Uterus (tissue), 2 donors: Measurements from ENCODE around the gene BOD1L2.

Source experiments
- CTCF ChIP-seq, 4 experiments: fragments of 200-600 bp in 2 of 4; fragments of 450-650 bp in 2 of 4; sonication (generic) in 2 of 4; IDR thresholded peaks; one replicate each; pipeline ENCODE4 v1.5.1; 2016 to 2019; ENCODE audit warnings: antibody characterized with exemption in 4 of 4, mild to moderate bottlenecking in 2 of 4, moderate library complexity in 1 of 4
- POLR2A ChIP-seq, 2 donors: fragments of 450-650 bp; IDR thresholded peaks; one replicate each; pipeline ENCODE4 v1.6.1; 2016; ENCODE audit warnings: antibody characterized with exemption in 2 of 2, mild to moderate bottlenecking in 1 of 2, moderate library complexity in 1 of 2

- TF ChIP-seq CTCF (IDR thresholded peaks at IDR 0.05): no peak
- no peak for TF ChIP-seq POLR2A (IDR thresholded peaks at IDR 0.05)
Measured at GRCh38 chr18:57148263-57148662, 1.4 kb downstream of the BOD1L2 start.
